Smooth muscle cell (in vitro differentiated cells): ENCODE measurements around the gene MED12L. TPM values are rescaled to one million over a fixed set of nuclear protein-coding genes. Genes with fewer than 3 reads are reported as not detected.

ENCODE experiments used
- DNase-seq: peaks from one replicate; lab custom pipeline; 2025; ENCODE audit not compliant: unreplicated experiment; lab: John Stamatoyannopoulos, UW
- H2AFZ ChIP-seq: fragments of 200-600 bp; sonication (generic); 2 replicates; pipeline ENCODE4 v1.6.0; 2016; ENCODE audit warnings: antibody characterized with exemption, low read depth, mild to moderate bottlenecking
- H3F3A ChIP-seq: fragments of 200-600 bp; sonication (generic); 2 replicates; pipeline ENCODE4 v1.6.0; 2017; ENCODE audit warnings: antibody characterized with exemption, low read depth
- H3K27ac ChIP-seq: fragments of 200-600 bp; sonication (generic); 2 replicates; pipeline ENCODE4 v1.5.1; 2016; ENCODE audit warnings: low read depth, mild to moderate bottlenecking
- H3K27me3 ChIP-seq: fragments of 200-600 bp; sonication (generic); 2 replicates; pipeline ENCODE4 v1.6.1; 2016; ENCODE audit warnings: low read depth, mild to moderate bottlenecking
- H3K36me3 ChIP-seq: fragments of 200-600 bp; sonication (generic); 2 replicates; pipeline ENCODE4 v1.5.1; 2016; ENCODE audit warnings: low read depth
- H3K4me1 ChIP-seq: fragments of 200-600 bp; sonication (generic); 2 replicates; pipeline ENCODE4 v1.5.1; 2016; ENCODE audit warnings: low read depth
- H3K4me2 ChIP-seq: fragments of 200-600 bp; sonication (generic); 2 replicates; pipeline ENCODE4 v1.6.0; 2016; ENCODE audit warnings: mild to moderate bottlenecking
- H3K4me3 ChIP-seq: fragments of 200-600 bp; sonication (generic); 2 replicates; pipeline ENCODE4 v1.5.1; 2016; ENCODE audit warnings: mild to moderate bottlenecking
- H3K79me2 ChIP-seq: fragments of 200-600 bp; sonication (generic); 2 replicates; pipeline ENCODE4 v1.6.0; 2016; ENCODE audit warnings: low read depth, mild to moderate bottlenecking
- H3K9ac ChIP-seq: fragments of 200-600 bp; sonication (generic); 2 replicates; pipeline ENCODE4 v1.6.0; 2016; ENCODE audit warnings: low read depth
- H3K9me3 ChIP-seq: fragments of 200-600 bp; sonication (generic); replicated peaks from 2 replicates; pipeline ENCODE4 v1.5.1; 2016; ENCODE audit warnings: low read depth
- H4K20me1 ChIP-seq: fragments of 200-600 bp; sonication (generic); 2 replicates; pipeline ENCODE4 v1.6.0; 2016; ENCODE audit warnings: low read depth
- CTCF ChIP-seq: fragments of 200-600 bp; sonication (generic); IDR thresholded peaks from 2 replicates; pipeline ENCODE4 v1.5.1; 2017; ENCODE audit warnings: borderline replicate concordance, mild to moderate bottlenecking, antibody characterized with exemption; ENCODE audit not compliant: insufficient read depth, poor library complexity, severe bottlenecking
- WGBS: methylation state at CpG from one replicate; pipeline ENCODE4 v1.1.7; 2016; ENCODE audit warnings: low lambda C conversion rate; 5-methylcytosine and 5-hydroxymethylcytosine counted together
- polyA plus RNA-seq: library from polyadenylated mRNA; unstranded; fragments of >200 nt; fragmentation: Nextera tagmentation; extraction: Ambion mirVana; gene quantifications from 2 replicates; pipeline ENCODE4 v1.2.1, GENCODE V29; 2016
- total RNA-seq: library from RNA; depleted of rRNA; stranded (reverse); fragments of >200 nt; gene quantifications from 2 replicates; pipeline ENCODE4 v1.2.3, GENCODE V29; 2014

The MED12L gene
- total and polyA plus RNA-seq, 2 experiments from 2014 or later, result 0.26 to 1.5 TPM

- H2AFZ ChIP-seq, result no peak overlapping the region
- H3K79me2 ChIP-seq, result no peaks in the 10 kb centered on the region
- H4K20me1 ChIP-seq, result no peaks in the 10 kb centered on the region
- no peaks in the 10 kb centered on the region for H3F3A ChIP-seq
- no peak for DNase-seq
- no peaks in the 10 kb centered on the region for H3K36me3 ChIP-seq
- H3K9me3 ChIP-seq, result no peaks in the 10 kb centered on the region
- no peaks in the 10 kb centered on the region for H3K4me1 ChIP-seq
- H3K4me3 ChIP-seq, result no peak overlapping the region
- WGBS, result 96% methylated on average over 7 of the region's 7 CpGs
- H3K4me2 ChIP-seq, result no peak overlapping the region
- no peak for TF ChIP-seq CTCF
- H3K27ac ChIP-seq, result no peak overlapping the region
- H3K27me3 ChIP-seq, result no peaks in the 10 kb centered on the region
- H3K9ac ChIP-seq, result no peak overlapping the region
Observed at GRCh38 chr3:151432616-151433372, 347.3 kb downstream of the MED12L start.

- Histone ChIP-seq H3K36me3 (no peaks in the 10 kb centered on the region), H3K9ac (peak overlapping the region; percentile 45), H3K27me3 (no peaks in the 10 kb centered on the region), H3K27ac (peak overlapping the region; percentile 87), H3K9me3 (no peaks in the 10 kb centered on the region), H4K20me1 (no peaks in the 10 kb centered on the region), H3K79me2 (no peaks in the 10 kb centered on the region), H3F3A (no peaks in the 10 kb centered on the region), H3K4me3 (no peak overlapping the region), H2AFZ (no peak overlapping the region), H3K4me1 (no peaks in the 10 kb centered on the region), H3K4me2 (peak overlapping the region; percentile 51)
- no peak for TF ChIP-seq CTCF
- WGBS, result 66% methylated on average over 1 of the region's 1 CpG
- no peak for DNase-seq
Observed at GRCh38 chr3:151434151-151434890, 348.9 kb downstream of the MED12L start.

- no peak overlapping the region for H3K27ac ChIP-seq
Observed at GRCh38 chr3:151436675-151437446, 351.4 kb downstream of the MED12L start.

More at GRCh38 chr3:151436675-151437446, 351.4 kb downstream of the MED12L start:
- Histone ChIP-seq H3K79me2 (no peaks in the 10 kb centered on the region), H2AFZ (no peak overlapping the region), H3K9ac (no peak overlapping the region), H3K27me3 (no peaks in the 10 kb centered on the region), H3K4me2 (no peak overlapping the region), H4K20me1 (no peaks in the 10 kb centered on the region), H3K9me3 (no peaks in the 10 kb centered on the region), H3K4me3 (no peak overlapping the region), H3K36me3 (no peaks in the 10 kb centered on the region), H3K4me1 (no peaks in the 10 kb centered on the region), H3F3A (no peaks in the 10 kb centered on the region)
- WGBS, result 92% methylated on average over 8 of the region's 8 CpGs
- TF ChIP-seq CTCF, result no peak
- DNase-seq, result no peak
